ENCODE data around the gene TMED7. TPM values are rescaled to one million over a fixed set of nuclear protein-coding genes. Genes with fewer than 3 reads are reported as not detected.

Gene TMED7
- total and polyA plus RNA-seq, 2 of the 8 experiments (the other 6 are each of a cell fraction or from before 2014, with no cell fraction given): 43.8 to 75.2 TPM

DNA sequence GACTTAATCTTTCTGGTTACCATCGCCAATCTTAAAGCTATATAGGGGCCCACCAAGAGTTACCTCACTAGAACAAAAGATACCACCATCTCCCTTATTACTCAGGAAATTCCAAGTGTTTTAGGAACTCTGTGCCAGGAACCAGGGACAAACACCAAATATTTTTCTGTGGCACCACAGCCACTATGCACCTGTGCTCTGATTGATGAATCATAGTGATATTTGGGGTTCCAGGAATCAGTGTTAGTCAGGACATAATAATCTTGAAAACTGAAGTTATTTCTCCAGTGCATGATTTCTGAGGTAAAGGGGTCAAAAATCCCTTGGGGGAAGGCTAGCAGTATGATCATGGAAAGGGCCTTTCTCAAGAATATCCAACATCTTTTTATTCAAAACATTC is 10.2 kb upstream of the TMED7 start:
- WGBS, 2 experiments (ENCODE audit: extremely low coverage in 1 of 2, insufficient coverage in 1 of 2, insufficient read length in 1 of 2, insufficient replicate concordance in 2 of 2, low coverage in 1 of 2, low lambda C conversion rate in 2 of 2, missing lambda C conversion rate in 1 of 2): 90% methylated on average over 1 of the region's 1 CpG; no CpG with 5 or more reads in 1 of the 2 experiments

More for the DNA sequence above, 10.2 kb upstream of the TMED7 start:
- H3K36me3 ChIP-seq (ENCODE audit: control insufficient read depth in 2 of 4, insufficient read depth in 4 of 4, low read length in 3 of 4): no peaks in the 10 kb centered on the region
- H3K27ac ChIP-seq (ENCODE audit: low read depth, low read length): no peak overlapping the region
- H4K8ac ChIP-seq (ENCODE audit: extremely low read depth, insufficient read depth, low read length): no peak overlapping the region
- H3K9ac ChIP-seq (replicated peaks in 1 of 4; ENCODE audit: extremely low read depth in 1 of 4, low read depth in 3 of 4, low read length in 3 of 4): no peak overlapping the region
- H3K4me1 ChIP-seq (replicated peaks in 1 of 4; ENCODE audit: control insufficient read depth in 3 of 4, insufficient read depth in 4 of 4, low read length in 3 of 4): peaks cover 0 to 16% (median 7%) of the 10 kb centered on the region in 4 experiments; a peak in 4 of 7 replicates
- DNase-seq (ENCODE audit: low read depth in 1 of 2, low spot score in 2 of 2): no peak
- no peaks in the 10 kb centered on the region for H3K9me3 ChIP-seq (ENCODE audit: insufficient read depth in 2 of 2, low read depth in 1 of 2, low read length in 1 of 2)
- H3K23ac ChIP-seq (ENCODE audit: insufficient read length): no peak overlapping the region
- no peaks in the 10 kb centered on the region for H3K27me3 ChIP-seq (replicated peaks in 1 of 4; ENCODE audit: control insufficient read depth in 3 of 4, extremely low read depth in 1 of 4, insufficient read depth in 3 of 4, low read length in 3 of 4)
- H4K20me1 ChIP-seq (replicated peaks in 1 of 2; ENCODE audit: control insufficient read depth in 1 of 2, insufficient read depth in 2 of 2, low read length in 2 of 2): no peaks in the 10 kb centered on the region
- FAIRE-seq: no peak
- H2BK12ac ChIP-seq (ENCODE audit: low read depth, low read length): no peak overlapping the region
- H3K23me2 ChIP-seq (ENCODE audit: low read depth, low read length): no peaks in the 10 kb centered on the region
- ChIA-PET CTCF (ENCODE audit: partially characterized antibody) (interaction anchor here (0.6 to 3.4 kb wide), 17 partner anchors 8 to 433 kb away, joined by 3 to 26 read pairs (median 4); partner anchors contain the start of genes AP3S1 and ATG12), POLR2A (ENCODE audit: partially characterized antibody) (interaction anchor here (2.5 kb wide), 1 partner anchor 205 kb away, joined by 8 read pairs; the partner anchor contains the start of genes AP3S1 and ATG12)
- no peak overlapping the region for H3K14ac ChIP-seq (ENCODE audit: insufficient read length)
- H3K18ac ChIP-seq (ENCODE audit: extremely low read depth, low read length): no peak overlapping the region
- no peak overlapping the region for H2BK15ac ChIP-seq (ENCODE audit: low read length)
- TF ChIP-seq, protein P1, sequence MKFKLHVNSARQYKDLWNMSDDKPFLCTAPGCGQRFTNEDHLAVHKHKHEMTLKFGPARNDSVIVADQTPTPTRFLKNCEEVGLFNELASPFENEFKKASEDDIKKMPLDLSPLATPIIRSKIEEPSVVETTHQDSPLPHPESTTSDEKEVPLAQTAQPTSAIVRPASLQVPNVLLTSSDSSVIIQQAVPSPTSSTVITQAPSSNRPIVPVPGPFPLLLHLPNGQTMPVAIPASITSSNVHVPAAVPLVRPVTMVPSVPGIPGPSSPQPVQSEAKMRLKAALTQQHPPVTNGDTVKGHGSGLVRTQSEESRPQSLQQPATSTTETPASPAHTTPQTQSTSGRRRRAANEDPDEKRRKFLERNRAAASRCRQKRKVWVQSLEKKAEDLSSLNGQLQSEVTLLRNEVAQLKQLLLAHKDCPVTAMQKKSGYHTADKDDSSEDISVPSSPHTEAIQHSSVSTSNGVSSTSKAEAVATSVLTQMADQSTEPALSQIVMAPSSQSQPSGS (IDR thresholded peaks at IDR 0.05; ENCODE audit: low read length): no peak
- TF ChIP-seq CBX5 (IDR thresholded peaks at IDR 0.05; ENCODE audit: low read depth, low read length) (no peak), TBP (IDR thresholded peaks at IDR 0.05; ENCODE audit: low read depth, low read length) (no peak)
- TF ChIP-seq, protein P2, sequence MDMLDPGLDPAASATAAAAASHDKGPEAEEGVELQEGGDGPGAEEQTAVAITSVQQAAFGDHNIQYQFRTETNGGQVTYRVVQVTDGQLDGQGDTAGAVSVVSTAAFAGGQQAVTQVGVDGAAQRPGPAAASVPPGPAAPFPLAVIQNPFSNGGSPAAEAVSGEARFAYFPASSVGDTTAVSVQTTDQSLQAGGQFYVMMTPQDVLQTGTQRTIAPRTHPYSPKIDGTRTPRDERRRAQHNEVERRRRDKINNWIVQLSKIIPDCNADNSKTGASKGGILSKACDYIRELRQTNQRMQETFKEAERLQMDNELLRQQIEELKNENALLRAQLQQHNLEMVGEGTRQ (IDR thresholded peaks at IDR 0.05; ENCODE audit: low read length): no peak
- H2BK5ac ChIP-seq (ENCODE audit: low read depth, low read length): no peak overlapping the region
- H3K79me1 ChIP-seq (ENCODE audit: low read depth, low read length): no peaks in the 10 kb centered on the region
- H3K4ac ChIP-seq (replicated peaks; ENCODE audit: insufficient read length, low read depth, low read length): no peak overlapping the region
- H3K4me2 ChIP-seq (ENCODE audit: insufficient read depth in 1 of 2, low read depth in 2 of 2, low read length in 2 of 2): no peak overlapping the region
- H3K79me2 ChIP-seq (ENCODE audit: control insufficient read depth in 1 of 2, insufficient read depth in 2 of 2, low read length in 2 of 2): peaks cover 0 to 4% of the 10 kb centered on the region in 2 experiments; a peak in 1 of 4 replicates
- H2BK120ac ChIP-seq (replicated peaks; ENCODE audit: low read depth, low read length): no peak overlapping the region
- H4K91ac ChIP-seq (replicated peaks; ENCODE audit: insufficient read length, low read length): no peak overlapping the region
- H3K4me3 ChIP-seq (ENCODE audit: extremely low read depth in 1 of 4, insufficient read depth in 2 of 4, low read depth in 3 of 4, low read length in 4 of 4): no peak overlapping the region
- H2AK5ac ChIP-seq (ENCODE audit: low read depth, low read length): no peak overlapping the region
- H4K5ac ChIP-seq (ENCODE audit: insufficient read length, low read depth, low read length): no peak overlapping the region
- H2BK20ac ChIP-seq (ENCODE audit: low read length): no peak overlapping the region
- H3K56ac ChIP-seq (replicated peaks; ENCODE audit: insufficient read length, low read depth, low read length): no peak overlapping the region
- no peak overlapping the region for H2AFZ ChIP-seq (ENCODE audit: low read length)
